H1 (cell line): ENCODE data around the gene ERMN. TPM values are rescaled to one million over a fixed set of nuclear protein-coding genes. Genes with fewer than 3 reads are reported as not detected.

Source experiments
- CTCF ChIA-PET: fragments of 300-600 bp; sonication (Branson Sonifier 250); formaldehyde crosslinking; loops from one replicate; lab custom pipeline; 2021; ENCODE audit not compliant: partially characterized antibody; lab: Charles Lee
- POLR2A ChIA-PET: fragments of 300-600 bp; sonication (Branson Sonifier 250); formaldehyde crosslinking; loops from one replicate; lab custom pipeline; 2021; ENCODE audit warnings: inconsistent platforms; ENCODE audit not compliant: partially characterized antibody; lab: Charles Lee
- DNase-seq, 2 experiments: peaks; one replicate each; pipeline versions ENCODE4 v3.0.0 to v3.0.0-alpha.2; 2010 to 2022; ENCODE audit warnings: low spot score in 2 of 2, low read depth in 1 of 2, mixed read lengths in 1 of 2
- FAIRE-seq: peaks from 2 replicates; lab custom pipeline; 2011; peaks lifted over from hg19 to GRCh38; lab: Jason Lieb, UNC
- H2AFZ ChIP-seq: 2 replicates; pipeline ENCODE4 v1.8.1; 2012; ENCODE audit warnings: low read length, inconsistent platforms
- H2AK5ac ChIP-seq: 2 replicates; pipeline ENCODE4 v1.6.1; 2013; ENCODE audit warnings: low read depth, low read length
- H2BK120ac ChIP-seq: replicated peaks from 2 replicates; pipeline ENCODE3; 2013; ENCODE audit warnings: low read depth, low read length, inconsistent platforms
- H2BK12ac ChIP-seq: 2 replicates; pipeline ENCODE4 v1.6.1; 2013; ENCODE audit warnings: low read depth, low read length
- H2BK15ac ChIP-seq: 2 replicates; pipeline ENCODE4 v1.6.1; 2013; ENCODE audit warnings: low read length
- H2BK20ac ChIP-seq: 2 replicates; pipeline ENCODE4 v1.6.1; 2013; ENCODE audit warnings: low read length
- H2BK5ac ChIP-seq: 2 replicates; pipeline ENCODE4 v1.6.1; 2013; ENCODE audit warnings: low read depth, low read length
- H3K14ac ChIP-seq: 2 replicates; pipeline ENCODE4 v1.6.1; 2013; ENCODE audit warnings: inconsistent platforms; ENCODE audit not compliant: insufficient read length
- H3K18ac ChIP-seq: 2 replicates; pipeline ENCODE4 v1.6.1; 2013; ENCODE audit warnings: low read length; ENCODE audit errors: extremely low read depth
- H3K23ac ChIP-seq: 2 replicates; pipeline ENCODE4 v1.6.1; 2013; ENCODE audit warnings: inconsistent platforms; ENCODE audit not compliant: insufficient read length
- H3K23me2 ChIP-seq: 2 replicates; pipeline ENCODE4 v1.6.1; 2013; ENCODE audit warnings: low read depth, low read length
- H3K27ac ChIP-seq: 2 replicates; pipeline ENCODE4 v1.6.1; 2011; ENCODE audit warnings: low read depth, low read length, inconsistent platforms
- H3K27me3 ChIP-seq, 4 experiments: replicated peaks in 1 of 4; 1 replicate in 1 of 4; 2 replicates in 3 of 4; pipeline versions ENCODE4 v1.6.1 to v1.8.1; 2011 to 2013; ENCODE audit warnings: low read length in 3 of 4, mild to moderate bottlenecking in 3 of 4, inconsistent platforms in 2 of 4, mixed read lengths in 2 of 4, moderate library complexity in 1 of 4; ENCODE audit not compliant: control insufficient read depth in 3 of 4, insufficient read depth in 3 of 4; ENCODE audit errors: extremely low read depth in 1 of 4
- H3K36me3 ChIP-seq, 4 experiments: 2 replicates each; pipeline versions ENCODE4 v1.6.1 to v1.8.1; 2011 to 2013; ENCODE audit warnings: mild to moderate bottlenecking in 4 of 4, low read length in 3 of 4, moderate library complexity in 2 of 4, control low read depth in 1 of 4, inconsistent platforms in 1 of 4; ENCODE audit not compliant: insufficient read depth in 4 of 4, control insufficient read depth in 2 of 4
- H3K4ac ChIP-seq: replicated peaks from 2 replicates; pipeline ENCODE3; 2013; ENCODE audit warnings: low read length, low read depth, mixed read lengths, inconsistent platforms; ENCODE audit not compliant: insufficient read length
- H3K4me1 ChIP-seq, 4 experiments: replicated peaks in 1 of 4; 1 replicate in 1 of 4; 2 replicates in 3 of 4; pipeline versions ENCODE4 v1.6.1 to v1.8.1; 2011 to 2013; ENCODE audit warnings: low read length in 3 of 4, inconsistent platforms in 2 of 4, mixed read lengths in 1 of 4; ENCODE audit not compliant: insufficient read depth in 4 of 4, control insufficient read depth in 3 of 4
- H3K4me2 ChIP-seq, 2 experiments: 2 replicates each; pipeline versions ENCODE4 v1.6.1 to v1.8.1; 2011 to 2013; ENCODE audit warnings: low read depth in 2 of 2, low read length in 2 of 2, control low read depth in 1 of 2, inconsistent platforms in 1 of 2, mild to moderate bottlenecking in 1 of 2; ENCODE audit not compliant: insufficient read depth in 1 of 2
- H3K4me3 ChIP-seq, 4 experiments: fragments of 200-600, 300-600 bp in 1 of 4; sonication (generic), shearing (Covaris generic), sonication (Bioruptor Twin) in 1 of 4; 2 replicates each; pipeline versions ENCODE4 v1.5.1 to v1.8.1; 2011 to 2016; ENCODE audit warnings: low read length in 4 of 4, low read depth in 3 of 4, control low read depth in 2 of 4, inconsistent platforms in 2 of 4, mild to moderate bottlenecking in 2 of 4, mixed read lengths in 1 of 4, moderate library complexity in 1 of 4; ENCODE audit not compliant: insufficient read depth in 2 of 4; ENCODE audit errors: extremely low read depth in 1 of 4
- H3K56ac ChIP-seq: replicated peaks from 2 replicates; pipeline ENCODE3; 2013; ENCODE audit warnings: low read depth, mild to moderate bottlenecking, mixed read lengths, low read length, inconsistent platforms; ENCODE audit not compliant: insufficient read length
- H3K79me1 ChIP-seq: 2 replicates; pipeline ENCODE4 v1.6.1; 2013; ENCODE audit warnings: low read depth, low read length, control low read depth
- H3K79me2 ChIP-seq, 2 experiments: 2 replicates each; pipeline versions ENCODE4 v1.6.1 to v1.8.1; 2012 to 2013; ENCODE audit warnings: low read length in 2 of 2, mild to moderate bottlenecking in 2 of 2, inconsistent platforms in 1 of 2; ENCODE audit not compliant: insufficient read depth in 2 of 2, control insufficient read depth in 1 of 2
- H3K9ac ChIP-seq, 4 experiments: replicated peaks in 1 of 4; 1 replicate in 1 of 4; 2 replicates in 3 of 4; pipeline versions ENCODE4 v1.6.1 to v1.8.1; 2011 to 2013; ENCODE audit warnings: low read depth in 3 of 4, low read length in 3 of 4, control low read depth in 2 of 4, mild to moderate bottlenecking in 2 of 4, moderate library complexity in 2 of 4, inconsistent platforms in 1 of 4; ENCODE audit errors: extremely low read depth in 1 of 4
- H3K9me3 ChIP-seq, 2 experiments: 2 replicates each; pipeline versions ENCODE4 v1.6.1 to v1.8.1; 2012 to 2013; ENCODE audit warnings: mild to moderate bottlenecking in 2 of 2, moderate library complexity in 2 of 2, control low read depth in 1 of 2, inconsistent platforms in 1 of 2, low read depth in 1 of 2, low read length in 1 of 2, mixed read lengths in 1 of 2; ENCODE audit not compliant: insufficient read depth in 2 of 2
- H4K20me1 ChIP-seq, 2 experiments: replicated peaks in 1 of 2; 2 replicates each; pipeline versions ENCODE3 to v1.8.1; 2011 to 2013; ENCODE audit warnings: inconsistent platforms in 2 of 2, low read length in 2 of 2, mild to moderate bottlenecking in 1 of 2; ENCODE audit not compliant: insufficient read depth in 2 of 2, control insufficient read depth in 1 of 2
- H4K5ac ChIP-seq: 2 replicates; pipeline ENCODE4 v1.6.1; 2013; ENCODE audit warnings: low read length, low read depth, mixed read lengths, inconsistent platforms; ENCODE audit not compliant: insufficient read length
- H4K8ac ChIP-seq: 2 replicates; pipeline ENCODE4 v1.8.0; 2013; ENCODE audit warnings: mild to moderate bottlenecking, moderate library complexity, low read length, inconsistent platforms; ENCODE audit not compliant: insufficient read depth; ENCODE audit errors: extremely low read depth
- H4K91ac ChIP-seq: replicated peaks from 2 replicates; pipeline ENCODE3; 2013; ENCODE audit warnings: low read length, mixed read lengths, inconsistent platforms; ENCODE audit not compliant: insufficient read length
- BCL11A ChIP-seq, 2 experiments: IDR thresholded peaks; one replicate each; pipeline ENCODE4 v1.6.1; 2011; ENCODE audit warnings: low read depth in 2 of 2, low read length in 2 of 2, mild to moderate bottlenecking in 2 of 2
- CHD2 ChIP-seq: IDR thresholded peaks from 2 replicates; pipeline ENCODE4 v1.6.1; 2012; ENCODE audit warnings: low read length, improper control_type of control experiment
- MAFK ChIP-seq: IDR thresholded peaks from 2 replicates; pipeline ENCODE4 v1.6.1; 2012; ENCODE audit warnings: low read depth, mild to moderate bottlenecking, improper control_type of control experiment, low read length
- POLR2AphosphoS5 ChIP-seq: IDR thresholded peaks from 2 replicates; pipeline ENCODE4 v1.6.1; 2011; ENCODE audit warnings: low read depth, low read length
- RFX5 ChIP-seq: IDR thresholded peaks from 2 replicates; pipeline ENCODE4 v1.6.1; 2011; ENCODE audit warnings: low read depth, low read length, improper control_type of control experiment, borderline replicate concordance
- SP2 ChIP-seq: IDR thresholded peaks from 2 replicates; pipeline ENCODE4 v1.6.1; 2012; ENCODE audit warnings: mild to moderate bottlenecking, low read length, inconsistent platforms
- SUZ12 ChIP-seq: fragments of 200-600 bp; sonication (generic); IDR thresholded peaks from 2 replicates; pipeline ENCODE4 v1.6.1; 2012; ENCODE audit warnings: mild to moderate bottlenecking, inconsistent platforms, low read length, moderate library complexity, mixed read lengths
- WGBS, 2 experiments: shearing (Covaris generic) in 1 of 2; methylation state at CpG; one replicate each; pipeline versions ENCODE4 v1.1.6 to v1.1.7; 2013 to 2015; ENCODE audit warnings: low lambda C conversion rate in 2 of 2, mixed read lengths in 2 of 2, inconsistent platforms in 1 of 2, low coverage in 1 of 2, missing lambda C conversion rate in 1 of 2; ENCODE audit not compliant: insufficient replicate concordance in 2 of 2, insufficient coverage in 1 of 2, insufficient read length in 1 of 2; ENCODE audit errors: extremely low coverage in 1 of 2, missing lambda C conversion rate in 1 of 2; 5-methylcytosine and 5-hydroxymethylcytosine counted together
- polyA plus RNA-seq, 7 experiments: library from polyadenylated mRNA; depleted of rRNA in 3 of 7; stranded (reverse) in 5 of 7; unstranded in 2 of 7; fragments of >200 nt in 5 of 7; fragments of 200-250 nt in 2 of 7; gene quantifications; 1 replicate in 5 of 7; 2 replicates in 1 of 7; 4 replicates in 1 of 7; pipeline versions ENCODE4 v1.2.1 to v1.2.3, GENCODE V29; 2011 to 2013; ENCODE audit warnings: missing spikeins in 2 of 7, mixed read lengths in 2 of 7
- total RNA-seq: library from RNA; stranded (reverse); fragmentation: NEBNext Ultra II Directional; extraction: Animal tissue kit (Norgen Biotek cat#: 25700); gene quantifications from 2 replicates; pipeline ENCODE4 v1.2.1, GENCODE V29; 2021
- TF ChIP-seq, protein P1 (sequence below): IDR thresholded peaks from 2 replicates; pipeline ENCODE4 v1.6.1; 2012; ENCODE audit warnings: inconsistent platforms

The ERMN gene
- total and polyA plus RNA-seq, 2 of the 8 experiments (the other 6 are each of a cell fraction or from before 2014, with no cell fraction given), result 0.11 TPM; not detected in 1

DNA sequence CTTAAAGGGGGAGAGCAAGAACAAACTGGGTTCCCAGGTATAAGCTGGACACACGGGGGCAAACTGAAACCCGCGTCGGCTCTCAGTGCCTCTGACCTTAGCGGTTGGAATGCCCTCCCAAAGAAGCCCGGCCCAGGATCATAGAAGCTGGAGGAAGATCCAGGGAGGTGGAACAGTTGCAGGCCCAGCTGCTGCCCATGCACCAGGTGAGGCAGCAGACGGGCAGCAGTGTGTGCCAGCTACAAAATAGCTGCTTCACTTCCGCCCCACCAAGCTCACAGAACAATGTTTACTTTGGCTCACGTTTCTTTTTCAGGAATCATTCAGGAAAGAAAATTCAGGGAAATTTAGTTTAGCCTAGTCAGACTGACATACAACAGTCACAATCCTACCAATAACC is 3.9 kb upstream of the ERMN start:
- no peak overlapping the region for H3K4me3 ChIP-seq
- H4K20me1 ChIP-seq, result no peaks in the 10 kb centered on the region
- no peak overlapping the region for H2AK5ac ChIP-seq
- no peak overlapping the region for H3K14ac ChIP-seq
- H3K79me2 ChIP-seq, result no peaks in the 10 kb centered on the region
- H3K79me1 ChIP-seq, result no peaks in the 10 kb centered on the region
- H3K18ac ChIP-seq, result no peak overlapping the region
- H4K5ac ChIP-seq, result no peak overlapping the region
- H2BK15ac ChIP-seq, result no peak overlapping the region
- no peak overlapping the region for H3K23ac ChIP-seq
- ChIA-PET CTCF (interaction anchor here (0.6 to 16.0 kb wide), 12 partner anchors 8 to 1636 kb away, joined by 3 to 299 read pairs (median 4); no protein-coding TSS in a partner anchor), POLR2A (no interaction called here)
- no peak overlapping the region for H3K27ac ChIP-seq
- no peak overlapping the region for H3K56ac ChIP-seq
- no peak for TF ChIP-seq RFX5
- TF ChIP-seq CHD2, result no peak
- no peak for TF ChIP-seq SP2
- no peak for TF ChIP-seq MAFK
- TF ChIP-seq POLR2AphosphoS5, result no peak
- TF ChIP-seq, protein P1, sequence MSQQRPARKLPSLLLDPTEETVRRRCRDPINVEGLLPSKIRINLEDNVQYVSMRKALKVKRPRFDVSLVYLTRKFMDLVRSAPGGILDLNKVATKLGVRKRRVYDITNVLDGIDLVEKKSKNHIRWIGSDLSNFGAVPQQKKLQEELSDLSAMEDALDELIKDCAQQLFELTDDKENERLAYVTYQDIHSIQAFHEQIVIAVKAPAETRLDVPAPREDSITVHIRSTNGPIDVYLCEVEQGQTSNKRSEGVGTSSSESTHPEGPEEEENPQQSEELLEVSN, result no peak
- TF ChIP-seq SUZ12, result no peak
- no peak for TF ChIP-seq BCL11A (IDR thresholded peaks at IDR 0.05; ENCODE audit: low read depth in 2 of 2, low read length in 2 of 2)
- H3K4ac ChIP-seq, result no peak overlapping the region
- no peak overlapping the region for H2BK20ac ChIP-seq
- no peaks in the 10 kb centered on the region for H3K23me2 ChIP-seq
- H2AFZ ChIP-seq, result no peak overlapping the region
- H2BK5ac ChIP-seq, result no peak overlapping the region
- no peak for DNase-seq
- H4K8ac ChIP-seq, result no peak overlapping the region
- WGBS, 2 experiments, result 90% methylated on average over 9 of the region's 9 CpGs; no CpG with 5 or more reads in 1 of the 2 experiments
- FAIRE-seq, result no peak
- no peak overlapping the region for H2BK12ac ChIP-seq
- no peaks in the 10 kb centered on the region for H3K9me3 ChIP-seq
- no peak overlapping the region for H3K9ac ChIP-seq
- no peak overlapping the region for H3K4me2 ChIP-seq
- no peaks in the 10 kb centered on the region for H3K36me3 ChIP-seq
- no peak overlapping the region for H4K91ac ChIP-seq
- H2BK120ac ChIP-seq, result no peak overlapping the region
- H3K4me1 ChIP-seq, result peaks cover 0 to 9% (median 8%) of the 10 kb centered on the region in 4 experiments; a peak in 5 of 7 replicates
- H3K27me3 ChIP-seq, result no peaks in the 10 kb centered on the region
